ENCODE results near the gene C1QB. TPM values are rescaled to one million over a fixed set of nuclear protein-coding genes. Genes with fewer than 3 reads are reported as not detected.

C1QB gene
- total RNA-seq, 4 donors from 2014 or later, result 7.1 to 240 (median 110) TPM

DNA sequence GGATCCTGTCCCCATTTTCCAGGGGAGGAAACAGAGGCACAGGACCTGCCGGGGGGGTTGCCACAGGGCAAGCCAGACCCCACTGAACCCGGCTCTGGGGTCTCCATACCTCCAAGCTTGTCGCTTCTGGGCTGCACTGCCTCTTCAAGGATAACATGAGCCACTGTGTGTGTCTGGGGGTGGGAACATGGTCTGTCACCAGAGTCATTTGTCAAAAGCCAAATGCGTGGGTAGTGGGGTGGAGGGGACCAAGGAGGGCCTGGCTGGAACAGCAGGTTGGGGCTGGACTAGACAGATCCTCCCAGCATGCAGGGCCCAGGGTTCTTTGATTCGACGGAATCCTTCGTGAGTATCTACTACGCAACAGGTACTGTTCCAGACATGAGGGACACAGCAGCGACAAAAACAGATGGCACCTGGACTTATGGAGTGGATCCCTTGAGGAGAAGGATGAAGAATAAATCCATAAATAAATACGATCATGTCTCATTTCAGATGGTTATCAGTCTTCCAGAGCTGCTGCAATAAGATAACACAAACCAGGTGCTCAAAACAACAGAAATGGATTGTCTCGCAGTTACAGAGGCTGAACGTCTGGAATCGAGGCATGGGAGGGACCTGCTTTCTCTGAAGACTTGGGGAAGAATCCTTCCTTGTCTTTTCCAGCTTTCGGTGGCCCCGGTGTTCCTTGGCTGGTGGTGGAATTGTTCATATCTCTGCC is 28.7 kb downstream of the C1QB start:
- intact Hi-C loops (cut with DNase I), result no loop called here
- H3K27me3 ChIP-seq, result peaks cover 0 to 73% (median 0%) of the 10 kb centered on the region in 4 donors
- no peak for TF ChIP-seq POLR2A (IDR thresholded peaks at IDR 0.05)
- TF ChIP-seq, protein P1, sequence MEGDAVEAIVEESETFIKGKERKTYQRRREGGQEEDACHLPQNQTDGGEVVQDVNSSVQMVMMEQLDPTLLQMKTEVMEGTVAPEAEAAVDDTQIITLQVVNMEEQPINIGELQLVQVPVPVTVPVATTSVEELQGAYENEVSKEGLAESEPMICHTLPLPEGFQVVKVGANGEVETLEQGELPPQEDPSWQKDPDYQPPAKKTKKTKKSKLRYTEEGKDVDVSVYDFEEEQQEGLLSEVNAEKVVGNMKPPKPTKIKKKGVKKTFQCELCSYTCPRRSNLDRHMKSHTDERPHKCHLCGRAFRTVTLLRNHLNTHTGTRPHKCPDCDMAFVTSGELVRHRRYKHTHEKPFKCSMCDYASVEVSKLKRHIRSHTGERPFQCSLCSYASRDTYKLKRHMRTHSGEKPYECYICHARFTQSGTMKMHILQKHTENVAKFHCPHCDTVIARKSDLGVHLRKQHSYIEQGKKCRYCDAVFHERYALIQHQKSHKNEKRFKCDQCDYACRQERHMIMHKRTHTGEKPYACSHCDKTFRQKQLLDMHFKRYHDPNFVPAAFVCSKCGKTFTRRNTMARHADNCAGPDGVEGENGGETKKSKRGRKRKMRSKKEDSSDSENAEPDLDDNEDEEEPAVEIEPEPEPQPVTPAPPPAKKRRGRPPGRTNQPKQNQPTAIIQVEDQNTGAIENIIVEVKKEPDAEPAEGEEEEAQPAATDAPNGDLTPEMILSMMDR (IDR thresholded peaks at IDR 0.05), result no peak
- H3K4me3 ChIP-seq, result no peak overlapping the region
- no peaks in the 10 kb centered on the region for H3K36me3 ChIP-seq
- no peaks in the 10 kb centered on the region for H3K9me3 ChIP-seq
- no peaks in the 10 kb centered on the region for H3K4me1 ChIP-seq
- DNase-seq, result no peak
- 69 to 72% methylated on average over 13 to 14 of the region's 15 CpGs for WGBS, 2 donors
- H3K27ac ChIP-seq, result no peak overlapping the region

DNA sequence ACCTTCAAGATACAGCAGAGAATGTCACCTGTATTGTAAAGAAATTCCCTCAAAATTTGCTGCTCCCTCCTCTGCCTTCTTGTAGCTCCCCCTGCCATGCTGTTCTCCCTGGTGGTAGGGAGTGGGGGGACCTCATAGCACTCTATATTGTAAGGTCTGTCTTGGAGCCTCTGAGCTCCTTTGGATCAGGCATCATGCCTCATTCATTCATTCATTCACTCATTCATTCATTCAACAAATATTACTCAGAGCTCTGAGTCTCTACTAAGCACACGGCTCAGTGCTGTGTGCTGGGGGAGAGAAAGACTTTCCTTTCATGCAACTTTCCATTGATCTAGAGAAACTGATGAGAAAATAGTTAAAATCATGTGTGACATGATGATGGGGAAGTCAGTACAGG is 30.5 kb downstream of the C1QB start:
- no peaks in the 10 kb centered on the region for H3K36me3 ChIP-seq
- TF ChIP-seq, protein P1 (IDR thresholded peaks at IDR 0.05), result no peak
- TF ChIP-seq POLR2A (IDR thresholded peaks at IDR 0.05), result no peak
- no peak overlapping the region for H3K27ac ChIP-seq
- 50 to 60% methylated on average over 1 of the region's 1 CpG for WGBS, 2 donors
- H3K27me3 ChIP-seq, result peaks cover 0 to 72% (median 0%) of the 10 kb centered on the region in 4 donors
- intact Hi-C loops (cut with DNase I), result no loop called here
- no peaks in the 10 kb centered on the region for H3K9me3 ChIP-seq
- H3K4me1 ChIP-seq, result no peaks in the 10 kb centered on the region
- H3K4me3 ChIP-seq, result no peak overlapping the region
- no peak for DNase-seq

DNA sequence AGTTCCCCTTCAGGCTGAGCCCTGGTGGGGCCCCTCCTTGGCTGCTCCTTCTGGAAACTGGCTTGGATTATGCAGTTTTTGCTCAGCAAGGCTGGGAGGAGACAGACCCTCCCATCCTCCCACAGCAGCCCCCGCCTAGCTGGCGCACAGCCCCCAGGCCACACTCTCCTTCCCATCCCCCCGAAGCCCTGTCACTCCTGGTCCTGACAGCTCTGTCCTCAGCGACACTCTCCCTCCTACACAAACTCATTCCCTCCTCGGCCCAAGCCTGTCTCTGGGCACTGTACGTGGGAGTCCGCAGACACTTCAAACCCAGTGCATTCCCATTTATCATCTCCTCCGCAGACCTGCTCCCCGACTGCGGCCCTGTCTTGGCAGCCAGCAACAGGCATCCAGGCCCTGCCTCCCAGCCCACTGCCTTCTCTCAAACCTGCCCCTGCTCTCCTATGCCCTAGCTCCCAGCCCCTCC is 32.6 kb downstream of the C1QB start:
- WGBS, 2 donors, result 49 to 51% methylated on average over 9 to 10 of the region's 10 CpGs
- H3K4me1 ChIP-seq, result no peaks in the 10 kb centered on the region
- H3K9me3 ChIP-seq, result no peaks in the 10 kb centered on the region
- H3K27ac ChIP-seq, result no peak overlapping the region
- H3K4me3 ChIP-seq, result no peak overlapping the region
- no peak for TF ChIP-seq POLR2A (IDR thresholded peaks at IDR 0.05)
- TF ChIP-seq, protein P1 (IDR thresholded peaks at IDR 0.05), result no peak
- no peak for DNase-seq
- H3K27me3 ChIP-seq, result peaks cover 0 to 78% (median 0%) of the 10 kb centered on the region in 4 donors
- H3K36me3 ChIP-seq, result no peaks in the 10 kb centered on the region
- intact Hi-C loops (cut with DNase I), result no loop called here

DNA sequence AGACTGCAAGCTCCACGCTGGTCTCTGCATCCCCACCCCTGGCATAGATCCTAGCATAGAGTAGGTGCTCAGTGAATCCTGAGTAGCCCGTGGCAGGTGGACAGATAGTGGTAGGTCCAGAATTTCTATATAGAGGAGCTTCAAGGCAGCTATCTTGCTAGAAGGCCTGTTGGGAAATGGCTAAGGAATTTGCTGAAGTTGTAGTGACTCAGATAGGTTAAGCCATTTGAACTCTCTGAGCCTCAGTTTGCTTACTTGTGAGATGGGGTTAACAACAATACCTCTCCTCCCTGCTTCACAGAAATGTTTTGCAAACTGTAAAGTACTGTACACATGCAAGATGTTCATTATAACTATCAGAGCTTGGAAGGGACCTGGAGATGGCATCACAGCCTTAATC is 34.2 kb downstream of the C1QB start:
- no peak overlapping the region for H3K4me3 ChIP-seq
- no peaks in the 10 kb centered on the region for H3K9me3 ChIP-seq
- H3K4me1 ChIP-seq, result no peaks in the 10 kb centered on the region
- H3K27me3 ChIP-seq, result peaks cover 0 to 66% (median 0%) of the 10 kb centered on the region in 4 donors
- TF ChIP-seq, protein P1 (IDR thresholded peaks at IDR 0.05), result no peak
- no peak for TF ChIP-seq POLR2A (IDR thresholded peaks at IDR 0.05)
- DNase-seq, result no peak
- no peak overlapping the region for H3K27ac ChIP-seq
- 67 to 70% methylated on average over 2 of the region's 2 CpGs for WGBS, 2 donors
- no peaks in the 10 kb centered on the region for H3K36me3 ChIP-seq
- intact Hi-C loops (cut with DNase I), result no loop called here

DNA sequence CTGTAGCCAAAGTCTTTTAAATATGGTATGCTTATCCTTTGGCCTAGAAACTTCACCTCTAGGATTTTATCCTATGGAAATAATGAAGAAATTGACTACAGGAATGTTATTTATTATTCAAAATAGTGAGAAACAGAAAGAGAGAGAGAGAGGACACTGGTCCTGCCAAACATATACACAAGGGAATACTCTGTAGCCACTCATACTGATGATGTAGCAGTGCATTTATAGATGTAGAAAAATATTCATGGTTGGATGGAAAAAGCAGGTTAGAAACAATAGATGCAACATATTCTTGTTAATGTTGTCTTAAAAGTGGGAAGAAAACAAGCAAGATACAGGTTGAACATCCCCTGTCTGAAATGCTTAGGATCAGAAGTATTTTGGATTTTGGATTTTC is 35.4 kb downstream of the C1QB start:
- Histone ChIP-seq H3K4me1 (no peaks in the 10 kb centered on the region), H3K9me3 (no peaks in the 10 kb centered on the region), H3K27me3 (peaks cover 0 to 54% (median 0%) of the 10 kb centered on the region in 4 donors), H3K27ac (no peak overlapping the region), H3K36me3 (no peaks in the 10 kb centered on the region), H3K4me3 (no peak overlapping the region)
- TF ChIP-seq POLR2A (IDR thresholded peaks at IDR 0.05), result no peak
- TF ChIP-seq, protein P1 (IDR thresholded peaks at IDR 0.05), result no peak
- intact Hi-C loops (cut with DNase I), result no loop called here
- DNase-seq, result no peak

Measured in esophagus squamous epithelium (tissue), 5 donors.